K562 (cell line): Measurements from ENCODE around the gene GREB1. TPM values are rescaled to one million over a fixed set of nuclear protein-coding genes. Genes with fewer than 3 reads are reported as not detected.

Experiments used
- ATAC-seq: fragments of 200-7000 bp; cut with Tn5 transposase; 3 replicates; pipeline ENCODE4 v1.9.1; 2020; ENCODE audit warnings: moderate library complexity
- BruUV-seq: library from RNA; stranded (reverse); fragments of 400-500 nt; replicated peaks from 2 replicates; lab custom pipeline; 2021; lab: Mats Ljungman, UMichigan
- CTCF ChIA-PET: fragments of 300-600 bp; formaldehyde crosslinking; extraction: SDS; loops from one replicate; lab custom pipeline; 2021; ENCODE audit warnings: low intra/inter-chr PET ratio; lab: Yijun Ruan, JAX
- POLR2A ChIA-PET: fragments of 300-600, 350-650 bp; sonication (Branson Sonifier 250); formaldehyde crosslinking; extraction: SDS; loops from one replicate; lab custom pipeline; 2021; ENCODE audit warnings: antibody characterized with exemption, inconsistent platforms; lab: Yijun Ruan, JAX
- DNase-seq, 4 experiments: peaks; one replicate each; pipeline versions ENCODE4 v3.0.0 to v3.0.0-alpha.2; 2011 to 2018; ENCODE audit warnings: low spot score in 3 of 4, mixed read lengths in 3 of 4; ENCODE audit errors: extremely low read depth in 1 of 4
- FAIRE-seq: peaks from 2 replicates; lab custom pipeline; 2011; peaks lifted over from hg19 to GRCh38; lab: Jason Lieb, UNC
- H2AFZ ChIP-seq: 2 replicates; pipeline ENCODE4 v1.6.0; 2011; ENCODE audit warnings: low read depth, low read length, control low read depth, inconsistent platforms
- H3K27ac ChIP-seq: fragments of 200-600 bp; 3 replicates; pipeline ENCODE4 v1.8.0; 2011; ENCODE audit warnings: low read depth, mild to moderate bottlenecking, control low read depth, inconsistent platforms, low read length, moderate library complexity, mixed read lengths; ENCODE audit errors: extremely low read depth
- H3K27me3 ChIP-seq, 2 experiments: fragments of 300-600 bp in 1 of 2; 2 replicates in 1 of 2; 3 replicates in 1 of 2; pipeline versions ENCODE4 v1.6.0 to v1.8.0; 2011; ENCODE audit warnings: inconsistent platforms in 2 of 2, low read length in 2 of 2, mild to moderate bottlenecking in 1 of 2, mixed read lengths in 1 of 2, moderate library complexity in 1 of 2; ENCODE audit not compliant: control insufficient read depth in 2 of 2, insufficient read depth in 2 of 2
- H3K36me3 ChIP-seq: fragments of 300-600 bp; 3 replicates; pipeline ENCODE4 v1.8.0; 2011; ENCODE audit warnings: mild to moderate bottlenecking, low read length, inconsistent platforms; ENCODE audit not compliant: control insufficient read depth, insufficient read depth
- H3K4me1 ChIP-seq, 2 experiments: fragments of 200-600 bp in 1 of 2; replicated peaks in 1 of 2; 2 replicates in 1 of 2; 3 replicates in 1 of 2; pipeline versions ENCODE4 v1.5.1 to v1.8.0; 2011; ENCODE audit warnings: inconsistent platforms in 2 of 2, low read length in 2 of 2, mild to moderate bottlenecking in 1 of 2, mixed read lengths in 1 of 2, moderate library complexity in 1 of 2; ENCODE audit not compliant: control insufficient read depth in 2 of 2, insufficient read depth in 2 of 2
- H3K4me2 ChIP-seq: 2 replicates; pipeline ENCODE4 v1.6.1; 2011; ENCODE audit warnings: low read length, control low read depth, inconsistent platforms, mixed read lengths; ENCODE audit not compliant: insufficient read depth
- H3K4me3 ChIP-seq: fragments of 200-600 bp; sonication (generic), shearing (Covaris generic); 2 replicates; pipeline ENCODE4 v1.5.1; 2016; ENCODE audit warnings: control low read depth, inconsistent platforms
- H3K79me2 ChIP-seq: fragments of 200-600 bp; 3 replicates; pipeline ENCODE4 v1.8.0; 2011; ENCODE audit warnings: low read length, inconsistent platforms; ENCODE audit not compliant: control insufficient read depth, insufficient read depth
- H3K9ac ChIP-seq, 2 experiments: 2 replicates each; pipeline versions ENCODE4 v1.6.0 to v1.6.1; 2011; ENCODE audit warnings: low read depth in 2 of 2, low read length in 2 of 2, control low read depth in 1 of 2, inconsistent platforms in 1 of 2, mild to moderate bottlenecking in 1 of 2, mixed read lengths in 1 of 2; ENCODE audit not compliant: insufficient read depth in 1 of 2
- H3K9me1 ChIP-seq: one replicate; pipeline ENCODE4 v1.6.0; 2011; ENCODE audit warnings: inconsistent platforms, mild to moderate bottlenecking, low read length, moderate library complexity; ENCODE audit not compliant: control insufficient read depth, insufficient read depth
- H3K9me3 ChIP-seq: replicated peaks from 2 replicates; pipeline ENCODE4 v1.5.1; 2011; ENCODE audit warnings: low read depth, low read length, inconsistent platforms; ENCODE audit not compliant: control insufficient read depth, insufficient read depth
- H4K20me1 ChIP-seq: replicated peaks from 2 replicates; pipeline ENCODE4 v1.6.1; 2011; ENCODE audit warnings: low read length, inconsistent platforms, mixed read lengths; ENCODE audit not compliant: control insufficient read depth, insufficient read depth
- C11orf30 ChIP-seq: fragments of 450-650 bp; IDR thresholded peaks from 2 replicates; pipeline ENCODE4 v1.6.1; 2016; ENCODE audit warnings: low read depth, mild to moderate bottlenecking
- CREM ChIP-seq: IDR thresholded peaks from 2 replicates; pipeline ENCODE4 v1.6.1; 2014; ENCODE audit warnings: antibody characterized with exemption, low read depth
- KDM5B ChIP-seq: fragments of 200-600 bp; sonication (generic); IDR thresholded peaks from 2 replicates; pipeline ENCODE4 v1.6.1; 2012; ENCODE audit warnings: low read depth, mild to moderate bottlenecking, moderate library complexity, low read length, control low read depth, inconsistent platforms; ENCODE audit not compliant: insufficient replicate concordance
- MAFG ChIP-seq: fragments of 450-650 bp; conservative IDR thresholded peaks from 2 replicates; pipeline ENCODE4 v1.6.1; 2016; ENCODE audit warnings: missing genetic modification characterization, missing compliant biosample characterization
- MYNN ChIP-seq, 2 experiments: sonication (generic); formaldehyde crosslinking in 1 of 2; IDR thresholded peaks; 2 replicates each; pipeline versions ENCODE4 v1.5.0 to v1.6.1; 2016 to 2020; ENCODE audit warnings: antibody characterized with exemption in 1 of 2, missing genetic modification reagents in 1 of 2
- SIX5 ChIP-seq, 2 experiments: IDR thresholded peaks; 2 replicates each; pipeline ENCODE4 v1.6.1; 2011; ENCODE audit warnings: low read length in 2 of 2, borderline replicate concordance in 1 of 2, low read depth in 1 of 2, mild to moderate bottlenecking in 1 of 2, moderate library complexity in 1 of 2; ENCODE audit not compliant: insufficient read depth in 1 of 2
- SRSF7 ChIP-seq: fragments of 200-400 bp; formaldehyde crosslinking; optimal IDR thresholded peaks from 2 replicates; pipeline ENCODE3; 2017; ENCODE audit warnings: mild to moderate bottlenecking, low read depth, low read length
- WGBS: fragments of 100-300 bp; shearing (Covaris generic); methylation state at CpG from one replicate; pipeline ENCODE4 v1.1.6; 2016; ENCODE audit warnings: low coverage, mixed read lengths; ENCODE audit not compliant: insufficient coverage; ENCODE audit errors: missing lambda C conversion rate; 5-methylcytosine and 5-hydroxymethylcytosine counted together
- in situ Hi-C: fragments of 300-500 bp; cut with MboI; formaldehyde crosslinking; loops from 4 replicates; pipeline ENCODE4 v1.15.0; 2018; ENCODE audit warnings: inconsistent platforms, mixed read lengths
- intact Hi-C: fragments of 100-400 bp; cut with micrococcal nuclease; formaldehyde crosslinking; loops from 2 replicates; pipeline ENCODE4 v1.14.2; 2022
- polyA plus RNA-seq, 8 experiments: library from polyadenylated mRNA; depleted of rRNA in 4 of 8; stranded (reverse) in 5 of 8; unstranded in 3 of 8; fragments of >200 nt; fragmentation: Nextera tagmentation in 2 of 8; fragmentation: Illumina TruSeq in 1 of 8; extraction: Ambion mirVana in 2 of 8; extraction: Trizol in 1 of 8; gene quantifications; 2 replicates each; pipeline versions ENCODE4 v1.2.1 to v1.2.3, GENCODE V29; 2011 to 2014; ENCODE audit warnings: inconsistent platforms in 1 of 8, missing spikeins in 1 of 8
- total RNA-seq, 7 experiments: library from RNA; depleted of rRNA in 6 of 7; stranded (reverse); fragments of >200 nt in 6 of 7; fragmentation: Illumina TruSeq in 2 of 7; extraction: Trizol in 2 of 7; gene quantifications; 2 replicates each; pipeline versions ENCODE4 v1.2.1 to v1.2.3, GENCODE V29; 2011 to 2021; ENCODE audit warnings: low replicate concordance in 1 of 7
- TF ChIP-seq, protein P1 (sequence below): fragments of 150-350 bp; IDR thresholded peaks from 2 replicates; pipeline ENCODE4 v1.6.1; 2014; ENCODE audit warnings: low read depth, mild to moderate bottlenecking, low read length, borderline replicate concordance
- TF ChIP-seq, protein P2 (sequence below): fragments of 450-650 bp; IDR thresholded peaks from 2 replicates; pipeline ENCODE4 v1.6.1; 2018; ENCODE audit warnings: mild to moderate bottlenecking, low read depth; ENCODE audit not compliant: partially characterized antibody
- TF ChIP-seq, protein P3 (sequence below), 2 experiments: fragments of 250-450 bp in 1 of 2; fragments of 450-650 bp in 1 of 2; sonication (Bioruptor Pico) in 1 of 2; IDR thresholded peaks; 2 replicates each; pipeline versions ENCODE4 v1.6.1 to v1.8.0; 2016 to 2021; ENCODE audit warnings: mild to moderate bottlenecking in 2 of 2, moderate library complexity in 2 of 2, missing compliant biosample characterization in 1 of 2, missing genetic modification characterization in 1 of 2

Gene GREB1
- total and polyA plus RNA-seq, 9 of the 15 experiments (the other 6 are each of a cell fraction or from before 2014, with no cell fraction given): 0.04 to 0.86 (median 0.10) TPM; not detected in 1

DNA sequence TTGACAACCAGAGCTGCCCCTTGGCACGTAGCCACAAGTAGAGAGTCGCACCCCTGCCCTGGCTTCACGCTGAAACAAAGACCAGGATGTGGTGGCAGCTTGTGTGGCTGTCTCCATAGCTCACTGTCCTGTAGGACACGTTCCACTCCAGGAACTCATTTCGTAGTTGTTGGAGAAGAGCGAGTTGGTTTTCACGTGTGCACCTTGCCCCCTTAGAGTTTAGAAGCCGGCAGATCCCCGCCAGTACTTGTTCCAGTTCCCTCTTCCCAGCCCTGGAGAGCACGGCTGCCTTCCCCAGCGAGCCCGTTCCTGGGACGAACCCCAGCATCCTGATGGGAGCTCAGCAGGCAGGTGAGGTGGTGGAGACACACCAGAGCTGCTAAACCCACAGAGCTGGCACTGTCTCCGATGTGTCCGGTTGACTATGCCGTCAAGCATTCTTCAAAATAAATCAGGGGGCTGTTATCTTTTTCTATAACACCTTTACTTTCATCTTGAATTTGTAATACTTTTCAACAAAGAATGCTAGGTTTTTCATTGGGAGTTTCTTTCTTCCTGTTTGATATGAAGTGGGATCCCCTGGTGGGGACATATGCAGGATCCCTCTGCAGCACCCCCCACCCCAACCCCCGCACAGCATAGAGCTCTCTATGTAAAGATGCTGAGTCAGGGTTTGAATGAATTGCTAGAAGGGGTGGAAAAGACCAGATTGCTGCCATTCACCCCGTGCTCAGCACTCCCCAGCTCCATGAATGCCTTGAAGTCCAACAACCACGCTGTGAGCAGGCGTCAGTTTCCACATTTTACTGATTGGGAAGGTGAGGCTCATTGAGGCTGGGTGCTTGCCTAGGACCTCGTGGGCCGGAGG, 44.5 kb downstream of the GREB1 start:
- no peak overlapping the region for H3K9ac ChIP-seq
- no peak overlapping the region for H3K4me3 ChIP-seq
- peak; percentile 32 for FAIRE-seq
- peak in 1 of 4 experiments; percentile 25 for DNase-seq
- in situ Hi-C loops (no loop called here), intact Hi-C loops (no loop called here)
- H3K27me3 ChIP-seq: peaks cover 4 to 91% of the 10 kb centered on the region in 2 experiments; a peak in 3 of 5 replicates
- no peaks in the 10 kb centered on the region for H3K9me3 ChIP-seq
- ChIA-PET CTCF (interaction anchor here (0.6 to 1.2 kb wide), 3 partner anchors 89 to 1354 kb away, joined by 3 read pairs; no protein-coding TSS in a partner anchor), POLR2A (interaction anchor here (1.0 to 1.2 kb wide), 2 partner anchors 102 to 156 kb away, joined by 3 to 4 read pairs; no protein-coding TSS in a partner anchor)
- no TSS peak for BruUV-seq
- peaks cover 8 to 9% of the 10 kb centered on the region in 2 experiments; a peak in 3 of 5 replicates for H3K4me1 ChIP-seq
- H4K20me1 ChIP-seq: no peaks in the 10 kb centered on the region
- H3K4me2 ChIP-seq: peak overlapping the region; percentile 19; the same call in 1 of the 2 replicates
- H3K9me1 ChIP-seq: no peaks in the 10 kb centered on the region
- 6% methylated on average over 20 of the region's 22 CpGs for WGBS
- no peak overlapping the region for H2AFZ ChIP-seq
- H3K79me2 ChIP-seq: no peaks in the 10 kb centered on the region
- ATAC-seq: no peak
- no peak overlapping the region for H3K27ac ChIP-seq
- no peaks in the 10 kb centered on the region; the same call in 2 of the 3 replicates for H3K36me3 ChIP-seq
- TF ChIP-seq KDM5B: no peak
- TF ChIP-seq, protein P1, sequence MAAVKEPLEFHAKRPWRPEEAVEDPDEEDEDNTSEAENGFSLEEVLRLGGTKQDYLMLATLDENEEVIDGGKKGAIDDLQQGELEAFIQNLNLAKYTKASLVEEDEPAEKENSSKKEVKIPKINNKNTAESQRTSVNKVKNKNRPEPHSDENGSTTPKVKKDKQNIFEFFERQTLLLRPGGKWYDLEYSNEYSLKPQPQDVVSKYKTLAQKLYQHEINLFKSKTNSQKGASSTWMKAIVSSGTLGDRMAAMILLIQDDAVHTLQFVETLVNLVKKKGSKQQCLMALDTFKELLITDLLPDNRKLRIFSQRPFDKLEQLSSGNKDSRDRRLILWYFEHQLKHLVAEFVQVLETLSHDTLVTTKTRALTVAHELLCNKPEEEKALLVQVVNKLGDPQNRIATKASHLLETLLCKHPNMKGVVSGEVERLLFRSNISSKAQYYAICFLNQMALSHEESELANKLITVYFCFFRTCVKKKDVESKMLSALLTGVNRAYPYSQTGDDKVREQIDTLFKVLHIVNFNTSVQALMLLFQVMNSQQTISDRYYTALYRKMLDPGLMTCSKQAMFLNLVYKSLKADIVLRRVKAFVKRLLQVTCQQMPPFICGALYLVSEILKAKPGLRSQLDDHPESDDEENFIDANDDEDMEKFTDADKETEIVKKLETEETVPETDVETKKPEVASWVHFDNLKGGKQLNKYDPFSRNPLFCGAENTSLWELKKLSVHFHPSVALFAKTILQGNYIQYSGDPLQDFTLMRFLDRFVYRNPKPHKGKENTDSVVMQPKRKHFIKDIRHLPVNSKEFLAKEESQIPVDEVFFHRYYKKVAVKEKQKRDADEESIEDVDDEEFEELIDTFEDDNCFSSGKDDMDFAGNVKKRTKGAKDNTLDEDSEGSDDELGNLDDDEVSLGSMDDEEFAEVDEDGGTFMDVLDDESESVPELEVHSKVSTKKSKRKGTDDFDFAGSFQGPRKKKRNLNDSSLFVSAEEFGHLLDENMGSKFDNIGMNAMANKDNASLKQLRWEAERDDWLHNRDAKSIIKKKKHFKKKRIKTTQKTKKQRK: no peak
- TF ChIP-seq MYNN (IDR thresholded peaks at IDR 0.05): no peak
- no peak for TF ChIP-seq MYNN (CRISPR knock-in tag; IDR thresholded peaks at IDR 0.05)
- no peak for TF ChIP-seq CREM
- peak; percentile 90 for TF ChIP-seq C11orf30
- TF ChIP-seq SIX5 (IDR thresholded peaks at IDR 0.05; ENCODE audit: borderline replicate concordance in 1 of 2, insufficient read depth in 1 of 2, low read depth in 1 of 2, low read length in 2 of 2): no peak
- TF ChIP-seq, protein P2, sequence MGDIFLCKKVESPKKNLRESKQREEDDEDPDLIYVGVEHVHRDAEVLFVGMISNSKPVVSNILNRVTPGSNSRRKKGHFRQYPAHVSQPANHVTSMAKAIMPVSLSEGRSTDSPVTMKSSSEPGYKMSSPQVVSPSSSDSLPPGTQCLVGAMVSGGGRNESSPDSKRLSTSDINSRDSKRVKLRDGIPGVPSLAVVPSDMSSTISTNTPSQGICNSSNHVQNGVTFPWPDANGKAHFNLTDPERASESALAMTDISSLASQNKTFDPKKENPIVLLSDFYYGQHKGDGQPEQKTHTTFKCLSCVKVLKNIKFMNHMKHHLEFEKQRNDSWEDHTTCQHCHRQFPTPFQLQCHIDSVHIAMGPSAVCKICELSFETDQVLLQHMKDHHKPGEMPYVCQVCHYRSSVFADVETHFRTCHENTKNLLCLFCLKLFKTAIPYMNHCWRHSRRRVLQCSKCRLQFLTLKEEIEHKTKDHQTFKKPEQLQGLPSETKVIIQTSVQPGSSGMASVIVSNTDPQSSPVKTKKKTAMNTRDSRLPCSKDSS: no peak
- TF ChIP-seq, protein P3, sequence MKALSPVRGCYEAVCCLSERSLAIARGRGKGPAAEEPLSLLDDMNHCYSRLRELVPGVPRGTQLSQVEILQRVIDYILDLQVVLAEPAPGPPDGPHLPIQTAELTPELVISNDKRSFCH (CRISPR knock-in tag; IDR thresholded peaks at IDR 0.05): no peak
- TF ChIP-seq, protein P3 (tag; IDR thresholded peaks at IDR 0.05): no peak
- peak; percentile 89 for TF ChIP-seq MAFG (tag)
- no peak for TF ChIP-seq SRSF7
